Stimulated activated effector memory CD8-positive, alpha-beta T cell treated with anti-CD3 and anti-CD28 coated beads, Interleukin-12 subunit alpha, Interleukin-12 subunit beta, amount 100 ng/mL, for 72 hours (primary cell): ENCODE data around the gene PDE2A.

ENCODE experiments used
- ATAC-seq: fragments of 150-1000 bp; cut with Tn5 transposase; 2 replicates; pipeline ENCODE4 v1.10.0; 2021
- DNase-seq, 2 donors: peaks; one replicate each; pipeline ENCODE4 v3.0.0; 2021 to 2022; ENCODE audit warnings: low spot score in 2 of 2
- H3K27ac Mint-ChIP-seq: one replicate; pipeline ENCODE4 v1.8.0; 2022; ENCODE audit warnings: mild to moderate bottlenecking, mixed read lengths
- H3K36me3 Mint-ChIP-seq: one replicate; pipeline ENCODE4 v1.8.0; 2022; ENCODE audit warnings: mild to moderate bottlenecking, mixed read lengths
- H3K4me1 Mint-ChIP-seq: one replicate; pipeline ENCODE4 v1.8.0; 2022; ENCODE audit warnings: mixed read lengths
- H3K4me3 Mint-ChIP-seq: one replicate; pipeline ENCODE4 v1.8.0; 2022; ENCODE audit warnings: mild to moderate bottlenecking, mixed read lengths
- H3K9me3 Mint-ChIP-seq: one replicate; pipeline ENCODE4 v1.8.0; 2022; ENCODE audit warnings: mixed read lengths

Gene PDE2A

DNA sequence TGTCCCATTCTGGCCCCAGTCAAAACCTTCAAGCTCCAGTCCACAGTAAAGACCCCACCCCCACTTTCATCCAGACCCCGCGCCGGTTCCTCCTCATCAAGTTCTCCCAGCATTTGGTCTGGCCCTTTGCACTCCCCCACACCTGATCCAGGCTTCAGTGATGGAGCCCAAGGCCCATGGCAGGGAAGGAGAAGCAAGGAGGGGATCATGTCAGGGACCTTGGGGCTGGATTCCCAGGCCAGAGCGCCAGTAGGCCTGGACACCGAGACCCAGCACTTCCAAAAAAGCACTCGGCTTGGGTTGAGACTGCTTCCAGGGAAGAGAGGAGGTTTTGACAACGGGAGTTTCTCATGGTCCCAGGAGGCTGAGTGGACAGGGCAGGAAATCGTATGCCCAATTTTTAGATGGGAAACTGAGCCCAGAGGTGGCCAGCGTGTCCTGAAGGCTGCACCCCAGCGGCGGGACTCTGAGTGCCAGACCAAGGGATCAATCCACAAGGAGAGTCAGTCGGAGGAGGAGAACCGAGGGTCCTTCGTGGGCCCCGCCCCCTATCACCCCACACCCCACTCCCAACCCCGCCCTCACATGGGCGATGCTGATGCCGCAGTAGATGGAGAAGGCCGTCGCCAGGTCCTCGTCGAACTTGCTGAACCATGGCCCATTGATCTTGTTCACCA is 90.5 kb downstream of the PDE2A start:
- no peaks in the 10 kb centered on the region for H3K36me3 Mint-ChIP-seq
- DNase-seq (no peak), ATAC-seq (no peak)
- peaks cover 42% of the 10 kb centered on the region for H3K4me1 Mint-ChIP-seq
- peak overlapping the region; percentile 60 for H3K27ac Mint-ChIP-seq
- H3K9me3 Mint-ChIP-seq = no peaks in the 10 kb centered on the region
- peak overlapping the region; percentile 77 for H3K4me3 Mint-ChIP-seq

- no peak for ATAC-seq
- Mint-ChIP-seq H3K4me3 (peak overlapping the region; percentile 77), H3K4me1 (peaks cover 42% of the 10 kb centered on the region), H3K36me3 (no peaks in the 10 kb centered on the region), H3K27ac (peak overlapping the region; percentile 60), H3K9me3 (no peaks in the 10 kb centered on the region)
- DNase-seq = no peak
Measured at GRCh38 chr11:72583177-72583553, 91.1 kb downstream of the PDE2A start.

- Mint-ChIP-seq H3K4me1 (peaks cover 39% of the 10 kb centered on the region), H3K36me3 (no peaks in the 10 kb centered on the region), H3K27ac (no peak overlapping the region), H3K9me3 (no peaks in the 10 kb centered on the region), H3K4me3 (no peak overlapping the region)
- ATAC-seq = no peak
- no peak for DNase-seq
Measured at GRCh38 chr11:72582206-72583176, 91.7 kb downstream of the PDE2A start.

DNA sequence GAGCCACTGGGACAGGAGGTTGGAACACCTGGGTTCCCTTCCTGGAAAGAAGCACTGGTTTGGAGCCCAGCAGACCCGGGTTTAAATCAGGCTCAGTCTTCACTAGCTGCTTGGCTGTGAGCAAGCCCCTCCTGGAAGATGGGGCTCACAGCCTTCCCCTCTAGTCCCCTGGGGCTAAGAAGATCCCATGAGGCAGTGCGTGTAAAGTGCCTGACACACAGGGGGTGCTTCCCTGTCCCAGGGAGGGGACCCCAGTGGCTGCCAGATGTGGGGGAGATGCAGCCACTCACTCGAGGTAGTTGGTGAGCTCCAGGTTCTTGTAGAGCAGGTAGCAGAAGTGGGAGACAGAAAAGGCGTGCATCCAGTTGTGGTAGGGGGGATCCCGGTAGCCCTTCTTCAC is 93.2 kb downstream of the PDE2A start:
- Mint-ChIP-seq H3K4me3 (no peak overlapping the region), H3K36me3 (no peaks in the 10 kb centered on the region), H3K4me1 (peaks cover 24% of the 10 kb centered on the region), H3K9me3 (no peaks in the 10 kb centered on the region), H3K27ac (peak overlapping the region; percentile 40)
- ATAC-seq (no peak), DNase-seq (no peak)

DNA sequence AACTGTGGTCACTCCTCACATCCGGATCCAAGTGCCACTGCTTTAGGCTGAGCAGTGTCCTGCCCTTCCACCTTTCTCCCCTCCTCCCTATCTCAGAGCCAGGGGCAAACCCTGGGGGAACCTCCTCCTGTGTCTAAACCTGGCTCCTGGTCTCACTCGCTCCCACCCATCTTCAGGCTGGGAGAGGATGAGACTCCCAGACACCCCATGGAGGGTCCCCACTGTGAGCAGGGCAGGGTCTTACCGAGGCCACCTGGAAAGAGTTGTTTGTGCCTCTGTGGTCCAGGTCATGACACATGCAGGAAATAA is 93.6 kb downstream of the PDE2A start:
- no peaks in the 10 kb centered on the region for H3K36me3 Mint-ChIP-seq
- no peaks in the 10 kb centered on the region for H3K9me3 Mint-ChIP-seq
- H3K4me1 Mint-ChIP-seq = peaks cover 20% of the 10 kb centered on the region
- DNase-seq = no peak
- no peak for ATAC-seq
- no peak overlapping the region for H3K27ac Mint-ChIP-seq
- H3K4me3 Mint-ChIP-seq = no peak overlapping the region

DNA sequence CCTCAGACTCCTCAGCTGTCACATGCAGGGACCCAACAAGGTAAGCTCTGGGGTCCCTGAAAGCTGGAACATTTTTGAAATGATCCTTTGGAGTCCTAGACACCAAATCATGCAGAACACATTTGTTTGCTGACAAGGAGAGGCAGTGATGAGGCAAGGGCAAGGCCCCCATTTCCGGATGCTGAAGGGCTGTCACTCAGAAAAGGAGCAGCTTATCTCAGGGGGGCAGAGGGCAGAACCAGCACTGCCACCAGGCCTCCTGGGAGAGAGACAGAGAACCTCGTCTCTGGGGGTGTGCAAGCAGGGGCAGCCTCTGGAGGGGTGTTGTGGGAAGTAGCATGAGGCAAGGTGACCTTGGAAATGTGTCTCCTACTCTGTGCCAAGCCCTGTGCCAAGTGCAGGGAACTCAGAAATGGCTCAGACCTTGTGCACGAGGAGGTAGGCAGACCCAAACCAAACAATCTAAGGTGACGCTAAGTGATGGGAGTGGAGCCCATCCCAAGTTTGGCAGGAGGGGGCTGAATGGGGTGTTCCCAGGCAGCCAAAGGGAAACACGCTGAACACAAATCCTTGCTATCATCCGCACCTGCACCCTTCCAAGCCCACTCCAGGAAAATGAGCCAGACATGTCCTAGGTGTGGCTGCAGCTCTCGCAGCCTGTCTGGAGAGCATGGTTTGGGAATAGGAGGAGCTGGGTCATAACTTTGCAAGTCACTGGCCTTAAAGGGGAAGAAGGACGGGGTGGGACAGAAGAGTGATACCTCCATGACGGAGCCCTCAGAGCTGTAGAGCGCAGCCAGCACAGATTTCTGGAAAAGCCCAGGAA is 94.2 kb downstream of the PDE2A start:
- Mint-ChIP-seq H3K9me3 (no peaks in the 10 kb centered on the region), H3K36me3 (no peaks in the 10 kb centered on the region), H3K4me3 (no peak overlapping the region), H3K27ac (no peak overlapping the region), H3K4me1 (peaks cover 14% of the 10 kb centered on the region)
- DNase-seq (no peak), ATAC-seq (no peak)

DNA sequence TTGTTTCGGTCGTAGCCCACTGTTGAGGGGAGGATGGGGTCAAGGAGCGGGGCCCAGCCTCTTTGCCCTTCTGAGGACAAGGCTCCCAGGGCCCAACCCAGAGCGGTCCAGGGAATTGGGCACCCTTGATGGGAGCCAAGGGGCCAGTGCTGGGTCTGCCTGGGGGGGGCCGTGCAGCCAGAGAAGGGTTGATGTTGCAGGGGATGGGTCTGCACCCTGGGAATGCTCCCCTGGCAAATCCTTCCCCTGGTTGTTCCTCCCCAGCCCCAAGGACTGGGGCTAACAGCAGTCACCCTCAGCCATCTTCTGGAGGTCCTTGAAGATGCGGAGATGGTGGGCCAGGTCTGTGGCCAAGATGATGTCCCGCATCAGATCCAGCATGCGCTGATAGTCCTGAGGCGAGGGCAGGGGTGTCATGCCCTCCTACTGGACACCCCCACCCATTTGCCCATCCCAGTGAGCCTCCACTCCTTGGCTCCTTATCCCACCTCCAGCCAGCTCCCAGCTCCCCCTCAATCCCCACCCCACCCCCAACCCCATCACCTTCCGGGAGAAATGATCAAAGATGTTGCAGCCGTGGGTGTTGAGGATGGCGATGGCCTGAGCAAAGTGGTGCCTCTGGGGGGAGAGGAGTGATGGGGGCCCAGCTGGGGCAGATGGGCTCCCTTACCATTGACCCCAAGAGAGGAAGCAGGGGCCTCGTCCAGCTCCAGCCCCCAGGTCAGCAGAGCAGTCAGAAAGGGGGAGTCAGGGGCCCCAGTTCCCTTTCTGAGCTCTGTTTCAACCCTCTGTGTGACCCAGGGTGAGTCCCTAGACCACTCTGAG is 95.0 kb downstream of the PDE2A start:
- H3K4me3 Mint-ChIP-seq = no peak overlapping the region
- no peak for ATAC-seq
- no peak overlapping the region for H3K27ac Mint-ChIP-seq
- H3K9me3 Mint-ChIP-seq = no peaks in the 10 kb centered on the region
- no peaks in the 10 kb centered on the region for H3K36me3 Mint-ChIP-seq
- H3K4me1 Mint-ChIP-seq = peaks cover 13% of the 10 kb centered on the region
- no peak for DNase-seq

- Mint-ChIP-seq H3K9me3 (no peaks in the 10 kb centered on the region), H3K27ac (no peak overlapping the region), H3K36me3 (no peaks in the 10 kb centered on the region), H3K4me3 (no peak overlapping the region), H3K4me1 (peaks cover 16% of the 10 kb centered on the region)
- DNase-seq (no peak), ATAC-seq (no peak)
Measured at GRCh38 chr11:72578566-72578965, 95.7 kb downstream of the PDE2A start.

DNA sequence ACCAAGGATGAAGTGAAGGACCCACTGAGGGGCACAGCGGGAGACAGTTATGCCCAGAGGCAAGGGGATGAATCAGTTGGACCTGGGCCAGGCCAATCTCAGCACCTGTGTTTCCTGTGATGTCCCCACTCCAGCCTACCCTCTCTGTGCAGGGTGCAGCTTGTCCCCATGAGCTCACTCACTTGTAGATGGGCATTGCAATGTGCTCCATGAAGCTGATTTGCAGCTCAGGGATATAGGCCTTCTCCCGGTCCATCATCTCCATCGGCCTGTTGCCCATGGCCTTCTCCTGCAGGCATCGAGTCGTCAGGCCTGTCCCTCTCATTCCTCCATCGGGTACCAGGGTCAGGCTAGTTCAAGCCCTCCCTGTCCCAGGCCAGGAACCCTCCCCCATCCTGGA is 96.2 kb downstream of the PDE2A start:
- H3K9me3 Mint-ChIP-seq = no peaks in the 10 kb centered on the region
- H3K27ac Mint-ChIP-seq = no peak overlapping the region
- H3K4me3 Mint-ChIP-seq = no peak overlapping the region
- peaks cover 18% of the 10 kb centered on the region for H3K4me1 Mint-ChIP-seq
- no peak for DNase-seq
- no peak for ATAC-seq
- no peaks in the 10 kb centered on the region for H3K36me3 Mint-ChIP-seq

GRCh38 chr11:72577271-72577721 is 96.9 kb downstream of the PDE2A start:
- DNase-seq = no peak
- Mint-ChIP-seq H3K9me3 (no peaks in the 10 kb centered on the region), H3K4me1 (peaks cover 18% of the 10 kb centered on the region), H3K27ac (no peak overlapping the region), H3K4me3 (no peak overlapping the region), H3K36me3 (no peaks in the 10 kb centered on the region)
- ATAC-seq = no peak

GRCh38 chr11:72576661-72577060 is 97.6 kb downstream of the PDE2A start:
- Mint-ChIP-seq H3K4me3 (no peak overlapping the region), H3K27ac (no peak overlapping the region), H3K9me3 (no peaks in the 10 kb centered on the region), H3K36me3 (no peaks in the 10 kb centered on the region), H3K4me1 (peaks cover 18% of the 10 kb centered on the region)
- DNase-seq (no peak), ATAC-seq (no peak)

GRCh38 chr11:72576243-72576595 is 98.0 kb downstream of the PDE2A start:
- Mint-ChIP-seq H3K27ac (no peak overlapping the region), H3K36me3 (no peaks in the 10 kb centered on the region), H3K9me3 (no peaks in the 10 kb centered on the region), H3K4me3 (no peak overlapping the region), H3K4me1 (peaks cover 21% of the 10 kb centered on the region)
- ATAC-seq = no peak
- DNase-seq = no peak

DNA sequence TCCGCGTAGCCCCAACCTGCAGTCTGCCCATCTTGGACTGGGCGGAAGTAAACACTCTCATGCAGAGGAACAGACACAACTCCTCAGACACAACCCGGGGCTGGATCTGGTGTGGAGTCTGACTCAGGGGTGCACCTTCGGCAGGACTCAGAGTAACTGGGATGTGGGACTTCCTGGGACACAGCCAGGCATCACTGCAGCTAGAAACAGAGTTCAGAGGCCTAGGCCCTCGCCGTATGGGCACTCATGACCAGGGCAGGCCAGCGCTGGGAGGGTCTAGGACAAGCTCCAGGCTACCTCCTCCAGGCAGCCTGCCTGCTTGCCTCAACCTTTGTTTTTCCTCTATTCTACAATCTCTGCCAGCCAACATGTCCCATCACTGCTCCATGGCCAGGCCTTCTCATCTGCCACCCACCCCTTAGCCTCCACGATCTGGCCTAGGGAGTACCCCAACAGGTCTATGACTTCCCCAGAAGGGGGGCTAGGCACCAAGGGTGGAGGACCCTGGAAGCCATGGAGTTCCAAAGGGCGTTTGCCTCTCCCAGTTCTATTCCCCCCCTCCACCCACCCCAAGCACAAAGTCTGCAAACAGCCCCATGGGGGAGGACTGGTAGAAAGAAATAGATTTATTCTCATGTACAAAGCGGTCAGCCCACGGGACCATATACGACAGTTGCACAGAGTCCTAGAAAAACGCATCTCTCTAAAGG is 98.5 kb downstream of the PDE2A start:
- DNase-seq = no peak
- H3K27ac Mint-ChIP-seq = peak overlapping the region; percentile 40
- H3K4me1 Mint-ChIP-seq = peaks cover 26% of the 10 kb centered on the region
- no peaks in the 10 kb centered on the region for H3K36me3 Mint-ChIP-seq
- no peaks in the 10 kb centered on the region for H3K9me3 Mint-ChIP-seq
- H3K4me3 Mint-ChIP-seq = no peak overlapping the region
- no peak for ATAC-seq
